Fibroblast of lung (primary cell): ENCODE results near the gene NELFB. TPM values are rescaled to one million over a fixed set of nuclear protein-coding genes. Genes with fewer than 3 reads are reported as not detected.

Experiments used
- DNase-seq, 2 donors: peaks; one replicate each; pipeline versions ENCODE4 v3.0.0 to v3.0.0-alpha.2; 2010; ENCODE audit warnings: low read depth in 2 of 2
- H2AFZ ChIP-seq: 2 replicates; pipeline ENCODE4 v1.5.1; 2012; ENCODE audit warnings: low read length, control low read depth, inconsistent platforms
- H3K27ac ChIP-seq: 2 replicates; pipeline ENCODE4 v1.5.1; 2011; ENCODE audit warnings: low read length, control low read depth; ENCODE audit not compliant: insufficient read depth
- H3K27me3 ChIP-seq: 2 replicates; pipeline ENCODE4 v1.5.1; 2011; ENCODE audit warnings: mild to moderate bottlenecking, low read length; ENCODE audit not compliant: control insufficient read depth, insufficient read depth
- H3K36me3 ChIP-seq: 2 replicates; pipeline ENCODE4 v1.5.1; 2011; ENCODE audit warnings: low read length; ENCODE audit not compliant: control insufficient read depth, insufficient read depth
- H3K4me1 ChIP-seq: 2 replicates; pipeline ENCODE4 v1.5.1; 2011; ENCODE audit warnings: low read length; ENCODE audit not compliant: control insufficient read depth, insufficient read depth; ENCODE audit errors: extremely low read depth
- H3K4me2 ChIP-seq: 2 replicates; pipeline ENCODE4 v1.5.1; 2011; ENCODE audit warnings: low read length, control low read depth; ENCODE audit not compliant: insufficient read depth; ENCODE audit errors: extremely low read depth
- H3K4me3 ChIP-seq, 4 experiments: fragments of 200-600 bp in 1 of 4; sonication (generic) in 1 of 4; replicated peaks in 1 of 4; 2 replicates each; pipeline ENCODE4 v1.5.1; 2011 to 2016; ENCODE audit warnings: low read length in 4 of 4, low read depth in 3 of 4, mild to moderate bottlenecking in 3 of 4, control low read depth in 2 of 4, inconsistent platforms in 1 of 4, mixed read lengths in 1 of 4; ENCODE audit not compliant: insufficient read depth in 1 of 4; ENCODE audit errors: control extremely low read depth in 1 of 4
- H3K79me2 ChIP-seq: 2 replicates; pipeline ENCODE4 v1.5.1; 2012; ENCODE audit warnings: mild to moderate bottlenecking, low read length, inconsistent platforms; ENCODE audit not compliant: control insufficient read depth, insufficient read depth
- H3K9ac ChIP-seq: 2 replicates; pipeline ENCODE4 v1.5.1; 2011; ENCODE audit warnings: mild to moderate bottlenecking, low read length, control low read depth; ENCODE audit not compliant: insufficient read depth
- H3K9me3 ChIP-seq: 2 replicates; pipeline ENCODE4 v1.5.1; 2012; ENCODE audit warnings: low read depth, low read length; ENCODE audit not compliant: control insufficient read depth, insufficient read depth
- H4K20me1 ChIP-seq: 2 replicates; pipeline ENCODE4 v1.5.1; 2011; ENCODE audit warnings: low read length; ENCODE audit not compliant: control insufficient read depth, insufficient read depth; ENCODE audit errors: extremely low read depth
- CTCF ChIP-seq, 2 donors: IDR thresholded peaks in 1 of 2; conservative IDR thresholded peaks in 1 of 2; 1 replicate in 1 of 2; 2 replicates in 1 of 2; pipeline ENCODE4 v1.5.1; 2011 to 2012; ENCODE audit warnings: low read length in 2 of 2, control low read depth in 1 of 2, inconsistent platforms in 1 of 2, low read depth in 1 of 2, mild to moderate bottlenecking in 1 of 2
- EZH2 ChIP-seq: IDR thresholded peaks from 2 replicates; pipeline ENCODE4 v1.5.1; 2012; ENCODE audit warnings: low read length, control low read depth, mild to moderate bottlenecking; ENCODE audit errors: missing control alignments
- polyA plus RNA-seq, 2 donors: library from polyadenylated mRNA; depleted of rRNA in 1 of 2; stranded (reverse) in 1 of 2; unstranded in 1 of 2; fragments of >200 nt; gene quantifications; 2 replicates each; pipeline ENCODE4 v1.2.1, GENCODE V29; 2011 to 2012; ENCODE audit warnings: missing spikeins in 1 of 2
- total RNA-seq: library from RNA; depleted of rRNA; stranded (reverse); fragments of >200 nt; gene quantifications from 2 replicates; pipeline ENCODE4 v1.2.1, GENCODE V29; 2014

NELFB gene
- total and polyA plus RNA-seq, 2 donors (not counting 1 experiment from before 2014, with no cell fraction given), result 23.5 to 50.0 TPM

GRCh38 chr9:137317021-137317717, 62.0 kb downstream of the NELFB start:
- no peaks in the 10 kb centered on the region for H3K9me3 ChIP-seq
- H3K27ac ChIP-seq, result no peak overlapping the region

GRCh38 chr9:137317718-137318511, 62.8 kb downstream of the NELFB start:
- DNase-seq, result no peak
- no peak for TF ChIP-seq CTCF (conservative IDR thresholded peaks at IDR 0.05 in 1 of 2, IDR thresholded peaks at IDR 0.05 in 1 of 2; ENCODE audit: low read depth in 1 of 2, low read length in 2 of 2)
- TF ChIP-seq EZH2, result no peak
- H3K27me3 ChIP-seq, result no peaks in the 10 kb centered on the region

More at GRCh38 chr9:137317021-137317717, 62.0 kb downstream of the NELFB start:
- Histone ChIP-seq H3K27me3 (no peaks in the 10 kb centered on the region), H3K4me1 (no peaks in the 10 kb centered on the region), H4K20me1 (no peaks in the 10 kb centered on the region), H3K4me2 (no peak overlapping the region), H3K9ac (no peak overlapping the region), H2AFZ (no peak overlapping the region), H3K36me3 (no peaks in the 10 kb centered on the region), H3K4me3 (no peak overlapping the region), H3K79me2 (no peaks in the 10 kb centered on the region)
- no peak for DNase-seq
- TF ChIP-seq CTCF (conservative IDR thresholded peaks at IDR 0.05 in 1 of 2, IDR thresholded peaks at IDR 0.05 in 1 of 2; ENCODE audit: low read depth in 1 of 2, low read length in 2 of 2) (no peak), EZH2 (no peak)

GRCh38 chr9:137318602-137319001, 63.5 kb downstream of the NELFB start:
- no peak for DNase-seq
- Histone ChIP-seq H4K20me1 (no peaks in the 10 kb centered on the region), H3K9ac (no peak overlapping the region), H3K4me3 (no peak overlapping the region), H3K79me2 (no peaks in the 10 kb centered on the region), H2AFZ (no peak overlapping the region), H3K4me2 (no peak overlapping the region), H3K36me3 (no peaks in the 10 kb centered on the region), H3K9me3 (no peaks in the 10 kb centered on the region), H3K27ac (no peak overlapping the region), H3K4me1 (no peaks in the 10 kb centered on the region), H3K27me3 (no peaks in the 10 kb centered on the region)
- TF ChIP-seq CTCF (conservative IDR thresholded peaks at IDR 0.05 in 1 of 2, IDR thresholded peaks at IDR 0.05 in 1 of 2; ENCODE audit: low read depth in 1 of 2, low read length in 2 of 2) (no peak), EZH2 (no peak)

More at GRCh38 chr9:137317718-137318511, 62.8 kb downstream of the NELFB start:
- H2AFZ ChIP-seq, result no peak overlapping the region
- no peaks in the 10 kb centered on the region for H3K79me2 ChIP-seq
- no peaks in the 10 kb centered on the region for H3K9me3 ChIP-seq
- H3K4me3 ChIP-seq, result no peak overlapping the region
- H3K4me1 ChIP-seq, result no peaks in the 10 kb centered on the region
- H3K4me2 ChIP-seq, result no peak overlapping the region
- H3K27ac ChIP-seq, result no peak overlapping the region
- no peaks in the 10 kb centered on the region for H4K20me1 ChIP-seq
- no peaks in the 10 kb centered on the region for H3K36me3 ChIP-seq
- no peak overlapping the region for H3K9ac ChIP-seq
